ENCODE results near the gene NPVF.

Gene NPVF

GRCh38 chr7:25234336-25234735 is 6.0 kb upstream of the NPVF start:
- no peak for DNase-seq (ENCODE audit: low read depth in 3 of 3)

GRCh38 chr7:25223206-25223605 is 5.1 kb downstream of the NPVF start:
- DNase-seq (ENCODE audit: low read depth in 3 of 3), result no peak

DNA sequence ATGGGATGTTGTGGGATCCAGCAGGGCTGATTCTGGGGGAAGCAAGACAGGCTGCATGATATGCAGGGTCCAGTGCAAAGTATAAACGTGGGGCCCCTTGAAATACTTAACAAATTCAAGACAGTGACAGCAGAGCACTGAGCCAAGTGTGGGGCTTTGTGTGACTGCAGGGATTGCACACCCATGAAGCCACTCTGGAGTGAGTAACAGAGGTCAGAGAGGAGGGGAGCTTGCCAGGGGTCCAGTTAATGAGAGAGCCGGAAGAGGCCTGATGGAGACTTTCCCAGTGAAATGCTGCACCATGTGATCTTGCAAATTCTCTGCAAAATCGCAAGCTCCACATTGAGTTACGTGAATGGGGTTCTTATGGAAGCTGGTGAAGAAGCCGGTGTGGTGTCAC is 5.6 kb downstream of the NPVF start:
- no peak for DNase-seq (ENCODE audit: low read depth in 3 of 3)

DNA sequence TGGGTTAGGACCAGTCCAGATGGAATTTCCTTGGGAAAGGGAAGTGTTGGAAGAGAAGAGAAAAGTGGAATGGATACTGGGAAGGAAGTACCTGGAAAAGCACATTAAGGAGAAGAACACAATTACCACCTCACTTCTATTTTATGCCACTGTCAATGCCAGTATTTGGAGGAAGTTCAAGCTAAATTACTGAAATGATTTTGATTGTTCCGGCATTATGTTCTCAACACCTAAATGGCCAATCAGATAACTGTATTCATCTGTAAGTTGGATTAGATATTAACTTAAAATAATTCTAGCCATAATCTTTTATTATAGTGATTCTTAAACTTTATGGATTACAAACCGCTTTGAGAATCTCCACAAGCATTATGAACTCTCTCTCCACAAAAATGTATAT is 7.3 kb downstream of the NPVF start:
- no peak for DNase-seq (ENCODE audit: low read depth in 3 of 3)

DNA sequence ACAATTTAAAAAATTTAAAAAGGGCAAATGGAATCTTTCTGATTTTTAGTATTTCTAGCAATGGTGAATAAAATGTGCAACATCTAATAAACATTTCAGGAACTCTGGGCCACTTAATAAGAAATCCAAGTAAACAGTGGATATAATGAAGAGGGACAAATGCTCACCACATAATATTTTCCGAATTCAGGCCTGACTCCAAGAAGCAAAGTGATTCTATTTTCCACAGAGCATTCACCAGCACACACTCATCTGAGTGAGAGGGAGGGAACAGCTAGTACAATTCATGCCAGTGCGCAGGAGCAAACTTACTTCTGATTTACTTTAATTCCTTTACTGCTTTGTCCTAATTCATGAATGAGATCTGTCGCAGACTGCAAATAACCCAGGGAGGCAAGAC is 10.1 kb downstream of the NPVF start:
- DNase-seq (ENCODE audit: low read depth in 3 of 3), result no peak

DNA sequence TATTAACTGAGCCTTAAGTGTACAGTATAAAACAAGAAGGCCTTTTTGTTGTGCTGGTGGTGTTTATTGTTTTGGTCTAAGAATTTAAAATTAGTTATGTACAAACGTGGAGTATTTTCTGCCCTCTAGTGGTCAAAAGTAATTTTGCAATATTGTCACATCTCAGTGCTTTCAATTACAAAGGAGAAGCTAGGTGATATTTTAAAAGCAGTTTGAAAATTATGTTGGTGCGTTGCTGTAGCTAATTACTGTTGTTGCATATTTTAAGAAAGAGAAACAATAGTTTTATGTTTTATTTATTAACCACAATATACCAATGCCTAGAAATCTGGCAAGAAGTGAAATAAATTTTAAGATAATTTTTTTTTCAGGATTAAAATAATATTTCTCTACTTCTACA is 11.4 kb downstream of the NPVF start:
- no peak for DNase-seq (ENCODE audit: low read depth in 3 of 3)

- no peak for DNase-seq (ENCODE audit: low read depth in 3 of 3)
Observed at GRCh38 chr7:25215694-25216335, 12.5 kb downstream of the NPVF start.

DNA sequence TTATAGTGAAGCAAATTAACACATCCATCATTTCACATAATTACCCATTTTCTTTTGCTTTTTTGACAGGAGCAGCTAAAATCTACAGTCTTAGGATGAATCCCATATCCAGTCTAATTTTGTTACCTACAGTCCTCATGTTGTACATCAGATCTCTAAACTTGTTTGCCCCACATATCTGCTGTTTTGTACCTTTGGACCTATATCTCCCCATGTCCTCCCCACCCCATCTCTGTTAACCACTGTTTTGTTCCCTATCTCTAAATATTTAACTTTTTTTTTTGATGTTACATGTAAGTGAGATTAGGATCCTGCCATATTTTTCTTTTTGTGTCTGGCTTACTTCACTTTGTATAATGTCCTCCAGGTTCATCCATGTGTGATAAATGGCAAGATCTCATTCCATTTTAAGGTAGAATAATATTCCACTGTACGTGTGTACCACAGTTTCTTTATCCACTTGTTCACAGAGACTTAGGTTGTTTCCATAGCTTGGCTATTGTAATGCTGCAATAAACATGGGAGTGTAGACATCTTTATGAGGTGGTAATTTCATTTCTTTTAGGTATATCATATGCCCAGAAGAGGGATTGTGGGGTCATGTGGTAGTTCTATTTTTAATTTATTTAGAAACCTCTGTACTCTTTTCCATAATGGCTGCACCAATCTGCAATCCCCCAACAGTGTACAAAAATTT is 19.6 kb downstream of the NPVF start:
- no peak for DNase-seq (ENCODE audit: low read depth in 3 of 3)

- no peak for DNase-seq (ENCODE audit: low read depth in 3 of 3)
Observed at GRCh38 chr7:25207887-25208286, 20.4 kb downstream of the NPVF start.

GRCh38 chr7:25206765-25207164 is 21.5 kb downstream of the NPVF start:
- no peak for DNase-seq (ENCODE audit: low read depth in 3 of 3)

- DNase-seq (ENCODE audit: low read depth in 3 of 3), result no peak
Observed at GRCh38 chr7:25196132-25196896, 32.0 kb downstream of the NPVF start.

GRCh38 chr7:25194036-25194435 is 34.2 kb downstream of the NPVF start:
- no peak for DNase-seq (ENCODE audit: low read depth in 3 of 3)

- no peak for DNase-seq (ENCODE audit: low read depth in 3 of 3)
Observed at GRCh38 chr7:25192043-25192442, 36.2 kb downstream of the NPVF start.

DNA sequence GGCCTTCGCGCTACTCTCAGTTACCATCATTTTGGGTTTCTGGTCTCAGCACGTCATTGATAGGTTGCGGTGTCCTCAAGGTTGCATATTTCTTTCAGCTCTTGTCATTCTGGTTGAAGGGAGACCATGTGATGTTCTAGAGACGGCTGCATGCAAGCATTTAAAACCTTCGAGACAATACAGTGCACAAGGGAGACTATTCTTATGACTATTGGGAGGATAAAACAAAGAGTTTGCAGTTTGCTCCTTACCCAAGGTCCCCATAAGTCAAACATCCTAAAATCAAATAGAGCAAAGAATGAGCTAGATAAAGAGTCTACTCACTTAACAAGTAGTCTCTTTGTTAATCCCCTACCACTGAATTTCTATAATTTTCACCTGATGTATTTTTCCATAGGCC is 39.1 kb downstream of the NPVF start:
- no peak for DNase-seq (ENCODE audit: low read depth in 3 of 3)

- no peak for DNase-seq (ENCODE audit: low read depth in 3 of 3)
Observed at GRCh38 chr7:25187932-25188331, 40.4 kb downstream of the NPVF start.

DNA sequence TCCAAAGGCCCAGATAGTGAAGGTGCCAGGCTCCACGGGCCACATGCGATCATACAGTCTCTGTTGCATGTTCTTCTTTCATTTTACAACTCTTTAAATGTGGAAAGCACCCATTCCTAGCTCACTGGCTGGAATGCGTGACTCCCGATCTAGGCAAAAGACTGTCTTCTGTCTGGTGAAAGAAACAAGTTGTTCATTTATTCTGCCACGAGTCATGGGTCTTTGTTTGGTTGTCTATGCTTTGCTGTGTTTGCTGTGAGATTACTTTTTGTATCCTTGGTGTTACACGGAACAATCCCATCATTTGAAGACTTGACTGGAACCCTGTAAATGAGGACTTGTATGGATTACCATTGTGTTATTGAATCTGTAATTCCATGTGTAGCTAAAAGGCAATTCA is 41.9 kb downstream of the NPVF start:
- no peak for DNase-seq (ENCODE audit: low read depth in 3 of 3)

GRCh38 chr7:25181532-25181931 is 46.8 kb downstream of the NPVF start:
- DNase-seq (ENCODE audit: low read depth in 3 of 3), result no peak

- no peak for DNase-seq (ENCODE audit: low read depth in 3 of 3)
Observed at GRCh38 chr7:25180946-25181345, 47.3 kb downstream of the NPVF start.

GRCh38 chr7:25180592-25180923 is 47.7 kb downstream of the NPVF start:
- DNase-seq (ENCODE audit: low read depth in 3 of 3), result no peak

GRCh38 chr7:25179771-25180591 is 48.3 kb downstream of the NPVF start:
- peak; percentile 91 to 95 (median 93) for DNase-seq (ENCODE audit: low read depth in 3 of 3)

GRCh38 chr7:25179325-25179724 is 49.0 kb downstream of the NPVF start:
- no peak for DNase-seq (ENCODE audit: low read depth in 3 of 3)
